Hippocampal formation (tissue), 2 donors: ENCODE data around the gene DNER.
"Not testable (repeated sequence)": the region's sequence is repeated elsewhere in the genome, so short reads cannot be mapped to it uniquely, and the experiment has no call there.

ENCODE experiments used
- DNase-seq, 2 donors: peaks; one replicate each; lab custom pipeline; 2025; lab: John Stamatoyannopoulos, UW

DNER gene

GRCh38 chr2:229571243-229571642, 143.1 kb downstream of the DNER start:
- DNase-seq, result peak in 1 of 2 donors; percentile 56

- no peak for DNase-seq
These were observed 148.0 kb downstream of the DNER start for GRCh38 chr2:229566370-229566769.

- DNase-seq, result no peak
These were observed 150.0 kb downstream of the DNER start for GRCh38 chr2:229564300-229564907.

- no peak for DNase-seq
These were observed 151.0 kb downstream of the DNER start for GRCh38 chr2:229563388-229563787.

- no peak for DNase-seq
These were observed 151.8 kb downstream of the DNER start for GRCh38 chr2:229562472-229563127.

GRCh38 chr2:229559986-229560385, 154.4 kb downstream of the DNER start:
- DNase-seq, result no peak

GRCh38 chr2:229553091-229553490, 161.3 kb downstream of the DNER start:
- no peak for DNase-seq

GRCh38 chr2:229543176-229543873, 171.0 kb downstream of the DNER start:
- DNase-seq, result no peak

GRCh38 chr2:229539628-229540027, 174.7 kb downstream of the DNER start:
- no peak for DNase-seq

- DNase-seq, result no peak
These were observed 182.8 kb downstream of the DNER start for GRCh38 chr2:229531594-229531993.

- DNase-seq, result no peak
These were observed 183.9 kb downstream of the DNER start for GRCh38 chr2:229530434-229530833.

- DNase-seq, result no peak
These were observed 185.5 kb downstream of the DNER start for GRCh38 chr2:229528846-229529245.

GRCh38 chr2:229526951-229527350, 187.4 kb downstream of the DNER start:
- DNase-seq, result no peak

GRCh38 chr2:229524799-229525198, 189.6 kb downstream of the DNER start:
- DNase-seq, result no peak

GRCh38 chr2:229523663-229524062, 190.7 kb downstream of the DNER start:
- DNase-seq, result no peak

GRCh38 chr2:229521576-229521975, 192.8 kb downstream of the DNER start:
- DNase-seq, result no peak

- DNase-seq, result no peak
These were observed 193.7 kb downstream of the DNER start for GRCh38 chr2:229520691-229521096.

- no peak for DNase-seq
These were observed 194.5 kb downstream of the DNER start for GRCh38 chr2:229519655-229520430.

GRCh38 chr2:229514273-229514895, 200.0 kb downstream of the DNER start:
- DNase-seq, result no peak

GRCh38 chr2:229511524-229511923, 202.8 kb downstream of the DNER start:
- no peak for DNase-seq

GRCh38 chr2:229506699-229507098, 207.7 kb downstream of the DNER start:
- DNase-seq, result not testable (repeated sequence)
